ENCODE data around the gene PDGFB.

Gene PDGFB

GRCh38 chr22:39179841-39180335 is 64.9 kb downstream of the PDGFB start:
- TF ChIP-seq CTCF (IDR thresholded peaks at IDR 0.05; ENCODE audit: insufficient read depth, low read length) (no peak), GABPA (IDR thresholded peaks at IDR 0.05; ENCODE audit: low read depth) (no peak), REST (IDR thresholded peaks at IDR 0.05; ENCODE audit: insufficient replicate concordance, low read depth) (no peak), POLR2AphosphoS5 (IDR thresholded peaks at IDR 0.05; ENCODE audit: low read depth) (no peak), SPI1 (IDR thresholded peaks at IDR 0.05; ENCODE audit: borderline replicate concordance, low read depth) (no peak)
- Histone ChIP-seq H3K27ac (replicated peaks) (no peak overlapping the region), H3K4me3 (replicated peaks; ENCODE audit: insufficient read depth, low read length) (no peak overlapping the region), H3K27me3 (ENCODE audit: insufficient read depth, poor library complexity, severe bottlenecking) (no peaks in the 10 kb centered on the region)
- DNase-seq (ENCODE audit: low read depth in 1 of 2, low spot score in 1 of 2): no peak

- H3K27ac ChIP-seq (replicated peaks): no peak overlapping the region
- DNase-seq (ENCODE audit: low read depth in 1 of 2, low spot score in 1 of 2): no peak
- TF ChIP-seq GABPA (IDR thresholded peaks at IDR 0.05; ENCODE audit: low read depth) (no peak), SPI1 (IDR thresholded peaks at IDR 0.05; ENCODE audit: borderline replicate concordance, low read depth) (no peak), CTCF (IDR thresholded peaks at IDR 0.05; ENCODE audit: insufficient read depth, low read length) (no peak), REST (IDR thresholded peaks at IDR 0.05; ENCODE audit: insufficient replicate concordance, low read depth) (no peak), POLR2AphosphoS5 (IDR thresholded peaks at IDR 0.05; ENCODE audit: low read depth) (no peak)
- no peak overlapping the region for H3K4me3 ChIP-seq (replicated peaks; ENCODE audit: insufficient read depth, low read length)
- H3K27me3 ChIP-seq (ENCODE audit: insufficient read depth, poor library complexity, severe bottlenecking): no peaks in the 10 kb centered on the region
These were observed 65.4 kb downstream of the PDGFB start for GRCh38 chr22:39179401-39179827.

GRCh38 chr22:39178206-39179111 is 66.3 kb downstream of the PDGFB start:
- TF ChIP-seq SPI1 (IDR thresholded peaks at IDR 0.05; ENCODE audit: borderline replicate concordance, low read depth) (no peak), GABPA (IDR thresholded peaks at IDR 0.05; ENCODE audit: low read depth) (no peak), CTCF (IDR thresholded peaks at IDR 0.05; ENCODE audit: insufficient read depth, low read length) (no peak), REST (IDR thresholded peaks at IDR 0.05; ENCODE audit: insufficient replicate concordance, low read depth) (no peak), POLR2AphosphoS5 (IDR thresholded peaks at IDR 0.05; ENCODE audit: low read depth) (no peak)
- DNase-seq (ENCODE audit: low read depth in 1 of 2, low spot score in 1 of 2): no peak
- Histone ChIP-seq H3K4me3 (replicated peaks; ENCODE audit: insufficient read depth, low read length) (no peak overlapping the region), H3K27ac (replicated peaks) (no peak overlapping the region), H3K27me3 (ENCODE audit: insufficient read depth, poor library complexity, severe bottlenecking) (no peaks in the 10 kb centered on the region)

All from HL-60 (cell line).